ENCODE results near the gene POLD3.

GRCh38 chr11:74663315-74663714 lies 70.9 kb downstream of the POLD3 start:
- no peak for TF ChIP-seq CTCF (IDR thresholded peaks at IDR 0.05; ENCODE audit: low read depth, low read length)
- no peak for TF ChIP-seq EZH2phosphoT487 (IDR thresholded peaks at IDR 0.05; ENCODE audit: low read depth)
